Sigmoid colon (tissue), 7 donors: ENCODE results near the gene FZD10. TPM values are rescaled to one million over a fixed set of nuclear protein-coding genes. Genes with fewer than 3 reads are reported as not detected.

Experiments used
- DNase-seq: peaks from one replicate; pipeline ENCODE4 v3.0.0-alpha.2; 2019
- H3K27ac ChIP-seq, 4 donors: fragments of 200-600 bp; sonication (generic); one replicate each; pipeline ENCODE4 v1.5.1; 2016 to 2019; ENCODE audit warnings: mild to moderate bottlenecking in 1 of 4
- H3K27me3 ChIP-seq, 3 donors: fragments of 200-600 bp; sonication (generic); one replicate each; pipeline ENCODE4 v1.5.1; 2019; ENCODE audit warnings: mild to moderate bottlenecking in 1 of 3
- H3K36me3 ChIP-seq, 4 donors: fragments of 200-600 bp; sonication (generic); one replicate each; pipeline ENCODE4 v1.5.1; 2016 to 2019
- H3K4me1 ChIP-seq, 4 donors: fragments of 200-600 bp; sonication (generic); one replicate each; pipeline ENCODE4 v1.5.1; 2017 to 2019
- H3K4me3 ChIP-seq, 4 donors: fragments of 200-600 bp; sonication (generic); one replicate each; pipeline ENCODE4 v1.5.1; 2017 to 2019; ENCODE audit warnings: mild to moderate bottlenecking in 2 of 4, moderate library complexity in 1 of 4
- H3K9me3 ChIP-seq, 4 donors: fragments of 200-600 bp in 3 of 4; sonication (generic) in 3 of 4; one replicate each; pipeline versions ENCODE4 v1.5.1 to v1.6.1; 2013 to 2019
- EP300 ChIP-seq, 4 donors: sonication (generic); formaldehyde crosslinking; IDR thresholded peaks; one replicate each; pipeline ENCODE4 v1.6.1; 2017; ENCODE audit warnings: antibody characterized with exemption in 4 of 4
- POLR2A ChIP-seq, 2 donors: fragments of 450-650 bp; IDR thresholded peaks; one replicate each; pipeline ENCODE4 v1.6.1; 2016; ENCODE audit warnings: antibody characterized with exemption in 2 of 2, mild to moderate bottlenecking in 2 of 2, moderate library complexity in 2 of 2
- POLR2AphosphoS5 ChIP-seq, 4 donors: sonication (generic); formaldehyde crosslinking; IDR thresholded peaks; one replicate each; pipeline ENCODE4 v1.6.1; 2017; ENCODE audit warnings: antibody characterized with exemption in 4 of 4
- WGBS, 2 donors: extraction: QIAGEN DNeasy Blood & Tissue Kit; methylation state at CpG; one replicate each; pipeline ENCODE4 v1.1.7; 2013; 5-methylcytosine and 5-hydroxymethylcytosine counted together
- intact Hi-C: fragments of 100-400 bp; cut with DNase I; formaldehyde crosslinking; loops from one replicate; pipeline ENCODE4 v1.15.1; 2023
- polyA plus RNA-seq, 3 donors: library from polyadenylated mRNA; stranded (reverse); fragments of 200-250 nt; gene quantifications; one replicate each; pipeline ENCODE4 v1.2.3, GENCODE V29; 2013
- total RNA-seq, 4 donors: library from RNA; depleted of rRNA; stranded (reverse); fragments of >200 nt; gene quantifications; one replicate each; pipeline ENCODE4 v1.1.0, GENCODE V29; 2016
- TF ChIP-seq, protein P1 (sequence below), 4 experiments: fragments of 450-650 bp in 3 of 4; fragments of 200-600 bp in 1 of 4; IDR thresholded peaks; one replicate each; pipeline ENCODE4 v1.5.1; 2016 to 2019; ENCODE audit warnings: antibody characterized with exemption in 4 of 4, mild to moderate bottlenecking in 3 of 4, moderate library complexity in 2 of 4
- donor health status: healthy with polysubstance abuse.
- donor health status: Bipolar disorder and iron deficiency.
- donor health status: healthy.

FZD10 gene
- total and polyA plus RNA-seq, 7 donors, result 0.13 to 1.7 (median 0.66) TPM; not detected in 1

DNA sequence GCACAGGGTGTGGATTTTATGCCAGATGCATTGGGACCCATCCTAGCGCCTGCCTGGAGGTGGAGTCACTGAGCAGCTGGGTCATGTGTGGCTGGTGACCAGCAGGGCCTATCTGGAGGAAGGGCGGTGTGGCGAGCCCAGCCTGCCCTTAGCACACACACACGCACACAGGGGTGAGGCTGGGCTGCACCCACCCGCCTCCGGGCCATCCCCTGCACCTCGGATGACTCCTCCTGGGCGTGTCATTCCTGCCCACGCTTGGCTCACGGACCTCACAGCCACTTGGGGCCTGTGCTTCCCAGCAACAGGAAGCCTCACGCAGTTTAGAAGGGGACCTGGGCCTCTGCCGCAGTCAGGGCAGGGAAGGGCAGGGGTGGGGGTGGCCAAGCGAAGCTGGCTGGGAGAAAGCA is 36.2 kb upstream of the FZD10 start:
- H3K27me3 ChIP-seq, result peaks cover 0 to 11% (median 0%) of the 10 kb centered on the region in 3 donors
- H3K4me1 ChIP-seq, result no peaks in the 10 kb centered on the region
- intact Hi-C loops, result no loop called here
- WGBS, 2 donors, result 34 to 60% methylated on average over 13 of the region's 13 CpGs
- H3K4me3 ChIP-seq, result no peak overlapping the region
- no peaks in the 10 kb centered on the region for H3K9me3 ChIP-seq
- no peak for DNase-seq
- no peaks in the 10 kb centered on the region for H3K36me3 ChIP-seq
- H3K27ac ChIP-seq, result no peak overlapping the region
- TF ChIP-seq POLR2AphosphoS5 (IDR thresholded peaks at IDR 0.05) (peak in 1 of 4 donors; percentile 16), EP300 (IDR thresholded peaks at IDR 0.05) (no peak)

DNA sequence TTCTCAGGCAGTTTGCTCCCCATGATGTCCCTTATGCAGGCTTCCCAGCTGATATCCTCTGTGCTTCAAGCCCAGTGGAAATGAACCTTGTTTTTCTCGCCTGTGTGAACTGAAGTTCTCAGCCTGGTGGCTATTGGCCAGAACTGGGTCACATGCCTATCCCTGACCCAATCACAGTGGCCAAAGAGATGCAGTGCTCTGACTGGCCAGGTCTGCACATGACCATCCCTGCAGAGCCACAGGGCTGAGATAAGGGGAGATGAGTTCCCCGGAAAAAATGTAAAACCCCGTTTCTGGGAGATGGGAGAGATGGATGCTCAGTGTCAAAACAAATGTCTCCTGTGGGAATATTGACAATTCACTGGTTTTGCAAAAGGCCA is 34.7 kb upstream of the FZD10 start:
- TF ChIP-seq, protein P1, sequence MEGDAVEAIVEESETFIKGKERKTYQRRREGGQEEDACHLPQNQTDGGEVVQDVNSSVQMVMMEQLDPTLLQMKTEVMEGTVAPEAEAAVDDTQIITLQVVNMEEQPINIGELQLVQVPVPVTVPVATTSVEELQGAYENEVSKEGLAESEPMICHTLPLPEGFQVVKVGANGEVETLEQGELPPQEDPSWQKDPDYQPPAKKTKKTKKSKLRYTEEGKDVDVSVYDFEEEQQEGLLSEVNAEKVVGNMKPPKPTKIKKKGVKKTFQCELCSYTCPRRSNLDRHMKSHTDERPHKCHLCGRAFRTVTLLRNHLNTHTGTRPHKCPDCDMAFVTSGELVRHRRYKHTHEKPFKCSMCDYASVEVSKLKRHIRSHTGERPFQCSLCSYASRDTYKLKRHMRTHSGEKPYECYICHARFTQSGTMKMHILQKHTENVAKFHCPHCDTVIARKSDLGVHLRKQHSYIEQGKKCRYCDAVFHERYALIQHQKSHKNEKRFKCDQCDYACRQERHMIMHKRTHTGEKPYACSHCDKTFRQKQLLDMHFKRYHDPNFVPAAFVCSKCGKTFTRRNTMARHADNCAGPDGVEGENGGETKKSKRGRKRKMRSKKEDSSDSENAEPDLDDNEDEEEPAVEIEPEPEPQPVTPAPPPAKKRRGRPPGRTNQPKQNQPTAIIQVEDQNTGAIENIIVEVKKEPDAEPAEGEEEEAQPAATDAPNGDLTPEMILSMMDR (IDR thresholded peaks at IDR 0.05), result no peak
- TF ChIP-seq POLR2A (IDR thresholded peaks at IDR 0.05) (no peak), POLR2AphosphoS5 (IDR thresholded peaks at IDR 0.05) (peak in 2 of 4 donors; percentile 48 to 50)
- Histone ChIP-seq H3K27ac (peak overlapping the region in 2 of 4 donors; percentile 7 to 35), H3K9me3 (no peaks in the 10 kb centered on the region), H3K36me3 (no peaks in the 10 kb centered on the region), H3K4me1 (no peaks in the 10 kb centered on the region), H3K27me3 (peaks cover 0 to 1% (median 0%) of the 10 kb centered on the region in 3 donors), H3K4me3 (no peak overlapping the region)
- peak; percentile 79 for DNase-seq
- WGBS, 2 donors, result 67 to 73% methylated on average over 3 of the region's 3 CpGs
- intact Hi-C loops, result no loop called here

DNA sequence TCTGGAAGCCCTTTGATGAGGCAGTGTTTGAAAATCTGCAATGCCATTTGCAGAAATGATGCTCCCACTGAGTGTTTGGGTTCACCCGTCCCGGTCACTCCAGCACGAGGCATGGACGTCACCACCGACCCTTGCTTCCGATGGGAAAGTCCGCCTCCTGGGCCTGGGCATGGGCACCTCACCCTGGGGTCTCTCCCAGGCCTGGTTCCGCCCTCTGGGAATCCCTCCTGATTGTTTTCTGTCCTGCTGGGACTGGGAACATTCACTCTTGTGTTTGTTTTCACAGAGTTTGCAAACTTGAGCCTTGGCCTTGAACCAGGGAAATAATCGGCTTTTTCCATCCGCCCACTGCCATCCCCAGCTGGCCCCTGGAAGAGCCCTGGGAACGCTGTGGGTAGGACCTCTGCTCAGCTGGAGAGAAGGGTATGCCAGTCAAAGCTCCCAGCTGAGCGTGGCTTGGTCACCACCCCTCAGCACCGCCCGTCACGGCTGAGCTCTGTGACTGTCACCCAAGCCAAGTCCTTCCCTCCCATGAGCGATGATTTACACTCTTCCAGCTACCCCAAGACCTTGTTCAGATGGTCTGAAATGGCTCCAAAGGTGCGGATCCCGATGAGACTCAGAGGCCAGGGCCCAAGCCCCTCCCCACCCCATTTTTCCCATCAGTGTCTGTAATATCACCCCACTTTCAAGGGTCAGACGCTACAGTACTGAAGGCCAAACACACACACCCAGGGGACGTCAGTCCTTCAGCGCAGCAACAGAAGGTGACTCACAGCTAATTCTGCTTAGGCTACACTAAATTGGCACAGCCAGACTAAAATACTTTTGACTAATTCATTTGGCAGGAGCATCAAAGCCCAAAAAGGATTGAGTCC is 34.1 kb upstream of the FZD10 start:
- WGBS, 2 donors, result 63 to 65% methylated on average over 21 of the region's 21 CpGs
- TF ChIP-seq EP300 (IDR thresholded peaks at IDR 0.05), result peak in 1 of 4 donors; percentile 37
- TF ChIP-seq, protein P1 (IDR thresholded peaks at IDR 0.05), result no peak
- TF ChIP-seq POLR2AphosphoS5 (IDR thresholded peaks at IDR 0.05), result peak in 2 of 4 donors; percentile 13 to 31
- H3K36me3 ChIP-seq, result no peaks in the 10 kb centered on the region
- peaks cover 0 to under 1% (median 0%) of the 10 kb centered on the region in 3 donors for H3K27me3 ChIP-seq
- peak overlapping the region in 3 of 4 donors; percentile 23 to 49 (median 35) for H3K27ac ChIP-seq
- peak; percentile 74 for DNase-seq
- intact Hi-C loops, result no loop called here
- no peaks in the 10 kb centered on the region for H3K9me3 ChIP-seq
- H3K4me1 ChIP-seq, result no peaks in the 10 kb centered on the region
- H3K4me3 ChIP-seq, result no peak overlapping the region

DNA sequence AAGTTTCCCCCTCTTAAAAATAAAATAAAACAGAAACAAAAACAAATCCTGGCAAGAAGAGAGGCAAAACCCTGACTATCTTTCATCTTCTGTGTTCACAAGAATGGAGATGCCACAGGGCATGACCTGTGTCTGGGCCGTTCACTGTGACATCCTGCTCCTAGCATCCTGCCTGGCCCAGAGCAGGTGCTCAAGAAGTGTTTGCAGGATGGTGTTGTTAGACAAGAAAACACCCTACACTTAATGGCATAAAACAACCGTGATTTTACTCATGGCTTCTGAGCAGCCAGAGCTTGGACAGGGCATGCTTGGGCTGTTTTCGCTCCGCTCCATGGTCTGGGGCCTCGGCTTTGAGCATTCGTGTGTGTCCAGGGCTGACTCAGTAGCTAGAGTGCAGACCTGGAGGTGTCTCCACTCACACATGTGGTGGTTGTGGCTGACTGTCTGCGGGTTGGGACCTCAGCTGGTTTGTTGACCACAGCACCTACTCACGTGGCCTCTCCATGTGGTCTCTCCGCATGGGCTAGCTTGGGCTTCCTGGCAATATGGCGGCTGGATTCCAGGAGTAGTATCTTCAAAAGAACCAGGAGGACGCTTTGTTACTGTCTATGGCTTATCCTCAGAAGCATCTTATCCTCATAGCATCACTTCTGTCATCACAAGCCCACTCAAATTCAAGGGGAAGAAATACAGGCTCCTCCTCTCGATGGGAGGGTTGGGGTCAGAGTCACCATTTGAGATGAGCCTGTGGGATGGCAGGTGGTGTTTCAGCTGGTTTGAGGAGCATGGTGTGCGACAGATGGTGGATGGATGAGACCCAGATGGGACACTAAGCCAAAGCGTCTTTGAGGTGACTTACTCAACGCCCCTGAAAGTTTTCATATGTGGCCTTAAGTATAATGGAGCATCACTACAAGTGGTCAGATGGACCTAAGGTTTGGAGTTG is 33.2 kb upstream of the FZD10 start:
- Histone ChIP-seq H3K4me1 (no peaks in the 10 kb centered on the region), H3K9me3 (no peaks in the 10 kb centered on the region), H3K4me3 (no peak overlapping the region), H3K36me3 (no peaks in the 10 kb centered on the region), H3K27me3 (peaks cover 0 to 10% (median 0%) of the 10 kb centered on the region in 3 donors), H3K27ac (peak overlapping the region in 1 of 4 donors; percentile 49)
- DNase-seq, result no peak
- TF ChIP-seq POLR2A (IDR thresholded peaks at IDR 0.05), result no peak
- no peak for TF ChIP-seq EP300 (IDR thresholded peaks at IDR 0.05)
- no peak for TF ChIP-seq POLR2AphosphoS5 (IDR thresholded peaks at IDR 0.05)
- TF ChIP-seq, protein P1 (IDR thresholded peaks at IDR 0.05), result no peak
- intact Hi-C loops, result no loop called here
- WGBS, 2 donors, result 84% methylated on average over 15 of the region's 15 CpGs

DNA sequence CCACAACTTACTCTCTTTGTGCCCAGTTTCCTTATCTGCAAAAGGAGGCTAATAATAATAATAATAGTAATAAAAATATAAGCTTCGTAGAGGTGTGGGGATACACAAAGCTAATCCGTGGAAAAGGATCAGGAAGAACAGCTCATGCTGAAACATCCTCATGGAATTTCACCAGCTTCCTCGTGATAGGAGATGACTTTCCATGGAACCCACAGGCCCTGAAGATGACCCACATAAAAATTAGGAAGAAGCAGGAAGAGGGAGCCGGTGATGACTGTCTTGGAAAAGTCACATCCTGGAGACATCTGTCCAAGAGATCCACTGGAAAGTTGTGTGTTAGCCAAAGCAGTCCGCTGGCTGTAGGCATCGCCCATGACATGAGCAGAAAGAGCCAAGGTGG is 31.9 kb upstream of the FZD10 start:
- intact Hi-C loops, result no loop called here
- Histone ChIP-seq H3K27ac (no peak overlapping the region), H3K36me3 (no peaks in the 10 kb centered on the region), H3K4me3 (no peak overlapping the region), H3K27me3 (peaks cover 0 to 10% (median 0%) of the 10 kb centered on the region in 3 donors), H3K4me1 (no peaks in the 10 kb centered on the region), H3K9me3 (no peaks in the 10 kb centered on the region)
- TF ChIP-seq POLR2AphosphoS5 (IDR thresholded peaks at IDR 0.05) (no peak), EP300 (IDR thresholded peaks at IDR 0.05) (no peak), POLR2A (IDR thresholded peaks at IDR 0.05) (no peak)
- TF ChIP-seq, protein P1 (IDR thresholded peaks at IDR 0.05), result no peak
- WGBS, 2 donors, result 80 to 83% methylated on average over 6 of the region's 6 CpGs
- no peak for DNase-seq
